Endothelial cell of umbilical vein (primary cell): Measurements from ENCODE around the gene SHISA6. TPM values are rescaled to one million over a fixed set of nuclear protein-coding genes. Genes with fewer than 3 reads are reported as not detected.

Experiments used
- BruUV-seq: library from RNA; stranded (reverse); fragments of 400-500 nt; replicated peaks from 2 replicates; lab custom pipeline; 2021; lab: Mats Ljungman, UMichigan
- CTCF ChIA-PET: fragments of 300-600, 350-600 bp; sonication (Branson Sonifier 250); formaldehyde crosslinking; loops from one replicate; lab custom pipeline; 2021; ENCODE audit warnings: antibody characterized with exemption, inconsistent platforms; lab: Charles Lee
- POLR2A ChIA-PET: fragments of 300-600, 350-600 bp; sonication (Branson Sonifier 250); formaldehyde crosslinking; loops from one replicate; lab custom pipeline; 2021; ENCODE audit warnings: antibody characterized with exemption, inconsistent platforms; lab: Charles Lee
- DNase-seq: peaks from one replicate; pipeline ENCODE4 v3.0.0-alpha.2; 2011; ENCODE audit warnings: low read depth, low spot score
- FAIRE-seq: peaks from 2 replicates; lab custom pipeline; 2011; peaks lifted over from hg19 to GRCh38; lab: Jason Lieb, UNC
- H2AFZ ChIP-seq: 2 replicates; pipeline ENCODE4 v1.6.0; 2012; ENCODE audit warnings: low read depth, low read length, control low read depth, inconsistent platforms
- H3K27ac ChIP-seq: 2 replicates; pipeline ENCODE4 v1.5.1; 2011; ENCODE audit warnings: low read depth, mild to moderate bottlenecking, control low read depth, low read length, moderate library complexity; ENCODE audit not compliant: insufficient read depth
- H3K27me3 ChIP-seq, 2 experiments: 2 replicates each; pipeline versions ENCODE4 v1.6.0 to v1.6.1; 2011; ENCODE audit warnings: low read length in 2 of 2, mixed read lengths in 1 of 2; ENCODE audit not compliant: control insufficient read depth in 2 of 2, insufficient read depth in 2 of 2
- H3K36me3 ChIP-seq, 2 experiments: 2 replicates in 1 of 2; 3 replicates in 1 of 2; pipeline ENCODE4 v1.5.1; 2011; ENCODE audit warnings: low read length in 2 of 2, mild to moderate bottlenecking in 1 of 2, moderate library complexity in 1 of 2; ENCODE audit not compliant: control insufficient read depth in 2 of 2, insufficient read depth in 2 of 2; ENCODE audit errors: extremely low read depth in 1 of 2
- H3K4me1 ChIP-seq: 3 replicates; pipeline ENCODE4 v1.5.1; 2011; ENCODE audit warnings: mild to moderate bottlenecking, low read length; ENCODE audit not compliant: control insufficient read depth, insufficient read depth; ENCODE audit errors: extremely low read depth
- H3K4me2 ChIP-seq: 2 replicates; pipeline ENCODE4 v1.6.1; 2011; ENCODE audit warnings: low read length, control low read depth, mixed read lengths; ENCODE audit not compliant: insufficient read depth
- H3K4me3 ChIP-seq, 3 experiments: fragments of 200-600 bp in 1 of 3; sonication (generic), shearing (Covaris generic) in 1 of 3; replicated peaks in 1 of 3; 2 replicates each; pipeline ENCODE4 v1.5.1; 2011 to 2016; ENCODE audit warnings: control low read depth in 3 of 3, low read length in 3 of 3, mild to moderate bottlenecking in 2 of 3, inconsistent platforms in 1 of 3, low read depth in 1 of 3, moderate library complexity in 1 of 3; ENCODE audit not compliant: insufficient read depth in 1 of 3
- H3K79me2 ChIP-seq: 2 replicates; pipeline ENCODE4 v1.6.0; 2012; ENCODE audit warnings: low read length, inconsistent platforms; ENCODE audit not compliant: control insufficient read depth, insufficient read depth
- H3K9ac ChIP-seq: replicated peaks from 2 replicates; pipeline ENCODE3; 2011; ENCODE audit warnings: low read length, control low read depth; ENCODE audit not compliant: insufficient read depth; ENCODE audit errors: extremely low read depth
- H3K9me1 ChIP-seq: replicated peaks from 3 replicates; pipeline ENCODE4 v1.6.0; 2011; ENCODE audit warnings: mild to moderate bottlenecking, low read length; ENCODE audit not compliant: control insufficient read depth, insufficient read depth; ENCODE audit errors: extremely low read depth
- H3K9me3 ChIP-seq: replicated peaks from 2 replicates; pipeline ENCODE4 v1.5.1; 2012; ENCODE audit warnings: low read length, inconsistent platforms; ENCODE audit not compliant: control insufficient read depth, insufficient read depth
- H4K20me1 ChIP-seq: replicated peaks from 2 replicates; pipeline ENCODE3; 2011; ENCODE audit warnings: mild to moderate bottlenecking, low read length; ENCODE audit not compliant: control insufficient read depth, insufficient read depth; ENCODE audit errors: extremely low read depth
- CTCF ChIP-seq, 2 donors: IDR thresholded peaks; 1 replicate in 1 of 2; 2 replicates in 1 of 2; pipeline ENCODE4 v1.5.1; 2011; ENCODE audit warnings: low read length in 2 of 2, mild to moderate bottlenecking in 2 of 2, moderate library complexity in 2 of 2, control low read depth in 1 of 2, inconsistent platforms in 1 of 2, low read depth in 1 of 2; ENCODE audit not compliant: insufficient read depth in 1 of 2; ENCODE audit errors: extremely low read depth in 1 of 2
- EZH2 ChIP-seq: IDR thresholded peaks from 2 replicates; pipeline ENCODE4 v1.6.1; 2012; ENCODE audit warnings: borderline replicate concordance, low read depth, mild to moderate bottlenecking, moderate library complexity, low read length, inconsistent platforms; ENCODE audit not compliant: severe bottlenecking
- FOS ChIP-seq: IDR thresholded peaks from 2 replicates; pipeline ENCODE4 v1.6.1; 2011; ENCODE audit warnings: mild to moderate bottlenecking, low read length, moderate library complexity, borderline replicate concordance; ENCODE audit not compliant: insufficient read depth
- GATA2 ChIP-seq: IDR thresholded peaks from 2 replicates; pipeline ENCODE4 v1.7.0; 2011; ENCODE audit warnings: low read depth, mild to moderate bottlenecking, moderate library complexity, mixed read lengths, low read length; ENCODE audit not compliant: insufficient read length, insufficient read depth
- JUN ChIP-seq: IDR thresholded peaks from 2 replicates; pipeline ENCODE4 v1.6.1; 2011; ENCODE audit warnings: borderline replicate concordance, low read depth; ENCODE audit not compliant: insufficient read length, insufficient read depth
- MAX ChIP-seq: IDR thresholded peaks from 2 replicates; pipeline ENCODE4 v1.6.1; 2011; ENCODE audit not compliant: insufficient read depth, insufficient read length
- MYC ChIP-seq: IDR thresholded peaks from one replicate; pipeline ENCODE4 v1.6.1; 2011; ENCODE audit warnings: mild to moderate bottlenecking, low read depth, low read length
- POLR2A ChIP-seq: IDR thresholded peaks from 2 replicates; pipeline ENCODE4 v1.6.1; 2012; ENCODE audit warnings: low read depth, mild to moderate bottlenecking, control low read depth, low read length
- POLR2AphosphoS5 ChIP-seq: IDR thresholded peaks from 2 replicates; pipeline ENCODE4 v1.6.1; 2012; ENCODE audit warnings: low read depth, mild to moderate bottlenecking, control low read depth, low read length, moderate library complexity; ENCODE audit not compliant: insufficient read depth
- dilution Hi-C: fragments of 300-500 bp; cut with MboI; formaldehyde crosslinking; loops from one replicate; pipeline ENCODE4 v1.15.0; 2019; ENCODE audit warnings: low sequenced_read_pairs; ENCODE audit not compliant: extremely low pct_ligation_motif_present
- intact Hi-C: fragments of 100-400 bp; cut with micrococcal nuclease; formaldehyde crosslinking; loops from one replicate; pipeline ENCODE4 v1.10.0; 2022
- polyA plus RNA-seq, 4 experiments: library from polyadenylated mRNA; depleted of rRNA in 3 of 4; stranded (reverse) in 3 of 4; unstranded in 1 of 4; fragments of >200 nt; gene quantifications; 2 replicates each; pipeline versions ENCODE4 v1.2.1 to v1.2.3, GENCODE V29; 2011 to 2012; ENCODE audit warnings: missing spikeins in 1 of 4
- total RNA-seq: library from RNA; stranded (reverse); gene quantifications from 2 replicates; pipeline ENCODE4 v1.2.3, GENCODE V29; 2021

The SHISA6 gene
- total and polyA plus RNA-seq, 2 donors (not counting 3 experiments of a cell fraction or from before 2014, with no cell fraction given) = not detected

- dilution Hi-C loops (no loop called here), intact Hi-C loops (no loop called here)
- no TSS peak for BruUV-seq
- Histone ChIP-seq H3K4me2 (no peak overlapping the region), H2AFZ (no peak overlapping the region), H3K79me2 (no peaks in the 10 kb centered on the region), H4K20me1 (no peaks in the 10 kb centered on the region), H3K27ac (no peak overlapping the region), H3K9ac (no peak overlapping the region), H3K4me1 (no peaks in the 10 kb centered on the region), H3K9me1 (no peaks in the 10 kb centered on the region), H3K9me3 (peaks cover 5% of the 10 kb centered on the region), H3K4me3 (no peak overlapping the region), H3K27me3 (no peaks in the 10 kb centered on the region), H3K36me3 (no peaks in the 10 kb centered on the region)
- ChIA-PET POLR2A (no interaction called here), CTCF (no interaction called here)
- FAIRE-seq = no peak
- TF ChIP-seq GATA2 (no peak), MYC (no peak), POLR2A (no peak), CTCF (IDR thresholded peaks at IDR 0.05; ENCODE audit: extremely low read depth in 1 of 2, insufficient read depth in 1 of 2, low read depth in 1 of 2, low read length in 2 of 2) (no peak), EZH2 (no peak), MAX (no peak), POLR2AphosphoS5 (no peak), JUN (no peak), FOS (no peak)
- DNase-seq = no peak
Observed at GRCh38 chr17:11264183-11264871, 23.3 kb downstream of the SHISA6 start.
